ENCODE data around the gene GOLGA6C.
A peak's percentile ranks its signal among the peaks of the same experiment; 100 is the strongest.
"Not testable (repeated sequence)": the region's sequence is repeated elsewhere in the genome, so short reads cannot be mapped to it uniquely, and the experiment has no call there.

The GOLGA6C gene

DNA sequence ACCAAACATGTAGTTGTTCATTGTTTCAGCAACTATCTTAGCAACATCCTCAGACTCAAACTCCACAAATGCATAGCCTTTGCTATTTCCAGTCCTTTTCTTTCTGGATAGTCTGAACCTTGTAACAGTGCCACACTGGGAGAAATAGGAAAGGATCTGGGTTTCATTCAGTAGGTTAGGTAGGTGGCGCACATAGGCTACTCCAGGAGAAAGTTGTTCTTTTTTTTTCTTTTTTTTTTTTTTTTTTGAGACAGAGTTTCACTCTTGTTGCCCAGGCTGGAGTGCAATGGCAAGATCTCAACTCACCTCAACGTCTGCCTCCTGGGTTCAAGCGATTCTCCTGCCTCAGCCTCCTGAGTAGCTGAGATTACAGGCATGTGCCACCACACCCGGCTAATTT, 5.8 kb upstream of the GOLGA6C start:
- DNase-seq (ENCODE audit: low spot score), result not testable (repeated sequence)

DNA sequence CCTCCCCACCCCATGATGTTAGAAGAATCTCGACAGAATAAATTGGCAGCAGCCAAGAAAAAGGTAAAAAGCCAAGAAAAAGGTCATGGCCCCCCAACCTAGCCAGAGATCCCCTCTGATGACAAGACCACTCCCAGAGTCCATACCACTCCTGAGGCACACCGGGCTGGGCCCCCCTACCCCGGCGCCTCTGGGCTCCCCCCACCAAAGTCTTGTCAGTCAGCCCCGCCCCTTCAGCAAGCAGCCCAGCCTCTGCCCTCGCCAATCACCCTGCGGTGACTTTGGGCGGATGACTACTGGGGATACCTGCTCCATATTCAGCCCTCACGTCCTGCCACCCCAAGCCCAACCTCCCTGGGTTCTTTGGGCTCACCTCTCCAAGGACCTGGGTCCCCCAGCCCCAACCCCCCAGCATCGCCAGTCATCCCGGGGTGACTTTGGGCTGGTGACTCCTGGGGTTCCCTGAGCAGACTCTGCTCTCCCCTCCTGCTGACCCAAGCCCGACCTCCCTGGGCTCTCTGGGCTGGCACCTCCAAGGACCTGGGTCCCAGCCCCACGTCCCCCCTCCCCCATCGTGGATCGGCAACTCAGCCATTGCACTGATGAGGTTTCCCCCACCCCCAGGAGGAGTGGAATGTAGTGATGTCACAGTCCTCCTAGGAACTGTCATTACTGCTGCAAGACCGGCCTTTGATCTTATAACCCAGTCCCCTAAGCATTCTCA, 648 bp downstream of the GOLGA6C start:
- not testable (repeated sequence) for DNase-seq (ENCODE audit: low spot score)

DNA sequence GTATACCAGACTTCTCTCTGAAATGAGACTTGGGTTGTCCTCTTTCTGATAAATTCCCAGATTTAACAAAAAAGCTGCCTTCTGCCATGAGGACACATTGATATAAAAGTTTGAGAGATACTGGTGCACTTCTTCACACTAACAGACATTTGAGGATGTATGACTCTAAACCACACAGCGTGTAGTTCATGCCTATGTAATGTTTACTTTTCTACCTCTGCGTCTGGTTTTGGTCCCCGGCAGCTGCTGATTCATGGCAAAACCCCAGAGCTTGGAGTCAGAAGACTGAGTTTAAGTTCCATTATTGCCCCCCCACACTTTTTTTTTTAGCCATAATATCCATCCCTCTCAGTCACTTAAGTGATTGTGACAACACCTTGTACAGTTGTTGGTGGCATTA, 1.7 kb downstream of the GOLGA6C start:
- not testable (repeated sequence) for DNase-seq (ENCODE audit: low spot score)

DNA sequence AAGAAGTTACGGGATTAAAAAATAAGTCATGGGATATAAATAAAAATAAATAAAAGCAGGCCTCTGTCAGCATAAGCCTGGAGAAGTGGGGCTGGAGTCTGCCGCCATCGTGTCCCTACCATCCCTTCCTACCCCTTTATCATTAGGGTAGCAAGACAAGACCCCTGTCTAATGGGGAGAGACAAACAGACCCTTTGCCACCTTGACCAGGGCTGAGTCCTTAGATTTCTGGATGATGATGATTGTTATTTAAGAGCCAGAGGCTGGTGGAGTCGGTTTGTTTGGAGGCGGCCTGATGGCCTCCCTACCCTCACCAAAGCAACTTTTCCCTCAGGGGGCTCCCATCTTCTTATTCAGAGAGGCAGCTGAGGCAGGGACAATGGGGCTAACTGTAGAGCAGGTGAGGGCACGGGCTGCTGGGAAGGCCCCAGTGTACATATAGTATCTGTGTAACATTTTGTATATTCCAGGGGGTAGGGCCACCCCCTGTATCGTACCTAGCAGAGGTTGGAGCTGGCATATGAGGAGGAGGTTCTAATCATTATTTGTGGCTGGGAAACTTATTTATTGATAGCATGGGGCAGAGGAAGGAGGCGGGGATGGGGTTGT, 15.7 kb downstream of the GOLGA6C start:
- DNase-seq (ENCODE audit: low spot score), result not testable (repeated sequence)

DNA sequence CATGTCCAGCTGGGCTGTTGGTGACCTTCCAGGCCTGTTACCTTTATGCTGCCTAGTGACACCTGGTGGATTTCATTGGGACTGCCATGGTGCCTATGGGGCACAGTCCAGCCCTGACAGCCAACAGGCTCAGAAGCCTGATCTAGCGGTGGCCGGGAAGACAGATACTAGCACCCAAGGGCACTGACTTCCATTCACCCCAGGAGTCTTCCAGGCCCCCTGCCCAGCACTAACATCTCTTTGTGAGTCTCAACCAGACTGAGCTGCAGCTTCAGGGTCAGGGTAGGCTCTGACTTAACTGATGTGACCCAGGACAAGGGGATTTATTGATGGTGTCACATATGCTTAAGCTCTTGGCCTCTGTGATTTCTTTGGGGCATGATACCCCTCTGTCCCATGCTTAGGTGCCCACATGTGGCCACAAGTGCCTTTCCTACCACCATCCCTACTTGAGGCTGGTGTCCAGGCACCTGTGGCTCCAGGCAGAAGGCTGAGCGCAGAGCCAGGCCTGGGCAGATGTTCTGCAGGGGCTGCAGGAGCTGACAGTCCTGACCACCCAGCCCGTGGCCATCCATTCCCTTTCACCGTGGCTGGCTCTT, 16.5 kb downstream of the GOLGA6C start:
- DNase-seq (ENCODE audit: low spot score), result peak; percentile 52

DNA sequence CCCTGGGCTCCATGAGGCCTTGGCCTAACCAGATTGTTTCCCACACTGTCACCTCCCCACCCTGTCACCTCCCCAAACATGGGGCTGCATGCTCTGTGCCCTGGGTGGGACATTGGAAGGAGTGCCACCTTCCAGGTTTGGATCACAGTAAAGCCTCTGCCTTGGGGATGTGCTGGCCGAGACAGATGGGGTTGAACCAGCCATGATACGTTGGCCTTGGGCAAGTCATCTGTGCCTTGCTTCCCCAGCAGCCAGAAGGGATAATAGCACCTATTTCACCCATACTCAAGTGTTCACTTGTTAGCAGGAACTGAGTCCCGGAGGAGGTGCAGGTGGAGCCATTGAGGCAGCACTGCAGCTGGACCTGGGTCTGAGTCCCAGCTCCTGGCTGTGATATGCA, 17.5 kb downstream of the GOLGA6C start:
- DNase-seq (ENCODE audit: low spot score), result not testable (repeated sequence)

DNA sequence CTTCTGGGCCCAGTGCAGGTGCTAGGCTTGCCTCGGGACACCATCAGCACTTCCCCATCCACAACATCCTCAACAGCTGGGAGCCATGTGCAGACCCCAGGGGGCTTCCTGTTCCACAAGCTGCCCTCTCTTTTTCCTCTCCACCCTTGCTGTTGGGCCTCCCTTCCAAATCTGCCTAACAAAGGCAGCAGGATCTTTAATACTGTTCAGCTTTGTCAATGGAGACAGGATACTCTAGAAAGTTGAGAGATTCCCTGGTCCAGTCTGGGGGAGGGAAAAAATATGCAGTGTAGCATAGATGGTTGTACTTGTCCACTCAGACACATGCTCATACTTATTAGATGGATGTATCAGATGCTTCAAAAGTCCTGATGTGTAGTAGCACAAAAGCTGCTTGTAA, 20.4 kb downstream of the GOLGA6C start:
- DNase-seq (ENCODE audit: low spot score), result not testable (repeated sequence)

DNA sequence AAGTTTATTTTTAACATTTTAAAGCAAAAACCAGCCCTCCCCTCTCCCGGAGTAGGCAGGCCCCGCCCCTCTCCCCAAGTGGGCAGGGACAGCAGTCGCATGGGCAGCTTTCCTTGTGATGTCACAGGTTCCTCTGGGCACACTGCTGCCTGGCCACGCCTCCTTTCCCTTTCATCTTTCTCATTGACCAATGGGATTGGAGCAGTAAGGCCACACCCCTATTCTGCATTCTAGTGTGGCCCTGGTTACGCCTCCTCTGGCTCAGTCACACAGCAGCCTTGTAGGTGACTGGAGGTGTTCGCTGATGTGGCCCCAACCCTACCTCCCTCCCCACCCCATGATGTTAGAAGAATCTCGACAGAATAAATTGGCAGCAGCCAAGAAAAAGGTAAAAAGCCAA, 24.4 kb downstream of the GOLGA6C start, which contains the start of gene GOLGA6D:
Gene GOLGA6D, plus strand, starts transcription at position 264 of the 400 bp plus-strand sequence. Its CDS starts 41 bp downstream, at position 305.
- not testable (repeated sequence) for DNase-seq (ENCODE audit: low spot score)

DNA sequence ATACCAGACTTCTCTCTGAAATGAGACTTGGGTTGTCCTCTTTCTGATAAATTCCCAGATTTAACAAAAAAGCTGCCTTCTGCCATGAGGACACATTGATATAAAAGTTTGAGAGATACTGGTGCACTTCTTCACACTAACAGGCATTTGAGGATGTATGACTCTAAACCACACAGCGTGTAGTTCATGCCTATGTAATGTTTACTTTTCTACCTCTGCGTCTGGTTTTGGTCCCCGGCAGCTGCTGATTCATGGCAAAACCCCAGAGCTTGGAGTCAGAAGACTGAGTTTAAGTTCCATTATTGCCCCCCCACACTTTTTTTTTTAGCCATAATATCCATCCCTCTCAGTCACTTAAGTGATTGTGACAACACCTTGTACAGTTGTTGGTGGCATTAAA, 26.0 kb downstream of the GOLGA6C start:
- not testable (repeated sequence) for DNase-seq (ENCODE audit: low spot score)

DNA sequence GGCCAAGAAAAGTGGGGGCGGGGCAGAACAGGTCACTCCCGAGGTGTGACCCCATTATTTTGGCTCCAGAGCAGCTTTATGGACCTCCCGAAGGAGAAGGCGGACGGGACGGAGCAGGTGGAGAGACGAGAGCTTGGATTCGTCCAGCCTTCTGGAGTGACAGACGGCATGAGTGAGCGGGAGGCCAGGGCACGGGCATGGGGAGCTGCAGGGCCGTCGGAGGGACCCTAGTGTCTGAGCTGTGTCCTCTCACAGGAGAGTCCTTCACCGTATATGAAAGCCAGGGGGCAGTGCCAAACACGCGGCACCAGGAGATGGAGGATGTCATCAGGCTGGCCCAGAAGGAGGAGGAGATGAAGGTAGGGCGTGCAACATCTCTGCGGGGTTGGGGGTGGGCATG, 35.5 kb downstream of the GOLGA6C start:
- DNase-seq (ENCODE audit: low spot score), result not testable (repeated sequence)

DNA sequence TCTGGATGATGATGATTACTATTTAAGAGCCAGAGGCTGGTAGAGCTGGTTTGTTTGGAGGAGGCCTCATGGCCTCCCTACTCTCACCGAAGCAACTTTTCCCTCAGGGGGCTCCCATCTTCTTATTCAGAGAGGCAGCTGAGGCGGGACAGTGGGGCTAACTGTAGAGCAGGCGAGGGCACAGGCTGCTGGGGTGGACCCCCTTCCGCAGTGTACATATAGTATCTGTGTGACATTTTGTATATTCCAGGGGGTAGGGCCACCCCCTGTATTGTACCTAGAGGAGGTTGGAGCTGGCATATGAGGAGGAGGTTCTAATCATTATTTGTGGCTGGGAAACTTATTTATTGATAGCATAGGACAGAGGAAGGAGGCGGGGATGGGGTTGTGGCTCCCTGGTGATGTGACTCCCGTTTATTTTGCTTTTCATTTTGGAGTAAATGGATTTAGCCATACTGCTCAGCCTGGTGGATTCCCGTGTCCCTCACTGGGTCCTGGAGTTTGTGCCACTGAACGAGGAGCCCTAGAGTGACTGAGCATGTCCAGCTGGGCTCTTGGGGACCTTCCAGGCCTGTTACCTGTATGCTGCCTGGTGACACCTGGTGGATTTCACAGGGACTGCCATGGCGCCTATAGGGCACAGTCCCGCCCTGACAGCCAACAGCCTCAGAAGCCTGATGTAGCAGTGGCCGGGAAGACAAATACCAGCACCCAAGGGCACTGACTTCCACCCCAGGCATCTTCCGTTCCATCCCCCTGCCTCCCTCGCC, 40.6 kb downstream of the GOLGA6C start:
- DNase-seq (ENCODE audit: low spot score), result not testable (repeated sequence)

DNA sequence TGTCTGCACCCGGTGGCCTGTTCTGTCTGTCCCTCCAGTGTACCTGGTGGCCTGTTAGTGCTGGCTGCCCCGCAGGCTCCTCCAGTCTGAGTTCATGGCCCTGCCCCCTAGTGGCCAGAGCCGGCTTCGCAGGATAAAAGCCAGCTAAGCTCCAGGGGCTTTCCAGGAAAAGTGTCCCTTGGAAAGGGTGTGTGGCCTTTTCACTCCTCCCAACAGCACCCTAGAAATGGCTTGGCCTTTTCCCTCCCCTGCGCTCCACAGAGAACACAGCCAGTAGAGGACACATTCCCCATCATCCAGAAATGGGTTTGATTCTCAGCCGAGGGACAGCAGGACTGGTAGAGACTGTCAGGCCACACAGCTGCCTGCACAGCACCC, 41.2 kb downstream of the GOLGA6C start:
- DNase-seq (ENCODE audit: low spot score), result not testable (repeated sequence)

DNA sequence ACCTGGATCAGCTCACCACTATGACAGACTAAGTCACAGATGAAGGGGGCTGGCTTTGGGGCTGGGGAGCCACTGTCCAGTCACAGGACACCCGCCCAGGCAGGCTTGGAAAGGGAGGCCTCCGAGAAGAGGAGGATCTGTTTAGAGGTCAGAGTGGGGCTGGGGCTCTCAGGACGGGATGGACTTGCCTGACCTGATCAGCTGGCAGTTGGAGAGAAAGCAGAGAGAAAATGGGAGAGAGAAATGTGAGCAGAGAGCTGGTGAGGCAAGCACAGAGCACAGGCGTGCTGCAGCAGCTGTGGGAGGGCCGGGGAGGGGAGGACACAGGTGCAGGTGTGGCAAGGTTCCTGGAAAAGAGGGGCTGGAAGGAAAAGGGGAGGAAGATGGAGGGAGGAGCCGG, 41.9 kb downstream of the GOLGA6C start:
- not testable (repeated sequence) for DNase-seq (ENCODE audit: low spot score)

DNA sequence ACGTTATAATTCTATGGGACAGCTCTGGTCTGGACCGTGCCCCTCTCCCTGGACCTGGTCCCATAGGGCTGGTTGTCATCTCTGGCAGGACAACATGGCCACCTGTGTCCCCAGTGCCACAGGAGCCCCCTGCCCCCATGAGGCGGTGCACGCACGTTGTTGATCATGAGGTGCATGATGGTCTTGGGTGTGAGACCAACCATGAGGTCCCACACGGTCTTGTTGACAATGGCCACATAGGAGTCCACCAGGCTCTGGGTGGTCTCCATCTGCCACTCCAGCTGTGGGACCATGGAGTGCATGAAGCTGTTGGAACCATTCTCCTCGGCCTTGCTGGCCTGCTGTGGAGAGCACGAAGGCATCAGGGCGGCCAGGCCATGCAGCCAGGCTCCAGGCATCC, 44.2 kb downstream of the GOLGA6C start:
- no peak for DNase-seq (ENCODE audit: low spot score)

DNA sequence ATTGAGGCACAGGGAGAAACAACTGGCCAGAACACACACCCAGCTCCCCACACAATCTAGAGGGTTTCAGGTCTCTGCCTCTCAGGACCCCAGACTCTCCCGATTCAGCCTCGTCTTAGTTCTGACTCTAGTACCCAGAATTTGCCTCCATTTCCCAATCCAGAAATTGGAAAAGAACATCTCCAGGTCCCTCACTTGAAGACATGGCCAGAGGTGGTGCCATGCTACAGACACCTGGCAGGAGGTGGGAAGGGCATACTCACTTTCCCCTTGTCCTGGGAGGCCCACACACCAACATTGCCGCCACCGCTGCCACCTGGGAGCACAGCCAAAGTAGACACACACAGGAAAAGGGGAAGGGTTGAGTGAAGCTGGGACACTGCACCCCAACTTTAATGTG, 44.6 kb downstream of the GOLGA6C start:
- not testable (repeated sequence) for DNase-seq (ENCODE audit: low spot score)

DNA sequence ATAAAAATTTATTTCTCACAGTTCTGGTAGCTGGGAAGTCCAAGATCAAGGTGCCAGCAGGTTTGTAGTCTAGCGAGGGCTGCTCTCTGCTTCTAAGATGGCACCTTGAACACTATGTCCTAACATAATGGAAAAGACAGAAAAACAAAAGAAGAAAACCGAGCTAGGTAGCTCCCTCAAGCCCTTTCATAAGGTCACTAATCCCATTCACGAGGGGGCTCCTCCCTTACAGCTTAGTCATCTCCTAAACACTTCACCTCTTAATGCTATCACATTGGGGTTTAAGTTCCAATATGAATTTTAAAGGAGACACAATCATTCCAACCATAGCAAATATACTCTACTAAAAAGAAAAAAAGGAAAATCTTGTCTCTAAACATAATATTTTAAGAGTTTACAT, 48.1 kb downstream of the GOLGA6C start:
- DNase-seq (ENCODE audit: low spot score), result no peak

DNA sequence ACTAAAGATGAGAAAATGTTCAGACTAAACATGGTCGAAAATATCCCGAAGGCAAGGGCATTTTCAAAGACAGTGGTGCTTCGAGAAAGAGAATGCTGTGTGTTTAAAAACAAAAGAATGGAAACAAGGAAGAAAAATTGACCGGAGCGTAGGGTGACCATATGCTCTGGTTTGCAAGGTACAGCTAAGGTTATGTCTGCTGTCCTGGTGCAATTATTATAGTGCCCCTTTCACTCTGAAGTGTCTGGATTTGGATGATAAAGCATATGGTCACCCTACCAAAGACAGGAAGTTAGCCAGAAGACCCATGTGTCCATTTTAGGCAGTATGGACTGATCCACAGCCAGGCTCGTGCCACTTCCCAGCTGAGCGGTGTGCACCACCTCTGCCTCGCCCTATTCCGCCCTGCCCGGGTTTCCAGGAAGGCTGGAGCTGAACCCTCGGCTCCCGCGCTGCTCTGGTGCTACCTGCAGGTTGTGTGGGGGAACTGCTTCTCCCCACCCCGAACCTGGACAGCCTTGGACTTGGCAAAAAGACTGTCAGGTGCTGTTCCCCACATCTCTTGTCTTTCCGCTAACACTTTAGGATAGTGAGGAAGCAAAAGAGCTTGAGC, 49.8 kb downstream of the GOLGA6C start:
- peak; percentile 54 for DNase-seq (ENCODE audit: low spot score)

DNA sequence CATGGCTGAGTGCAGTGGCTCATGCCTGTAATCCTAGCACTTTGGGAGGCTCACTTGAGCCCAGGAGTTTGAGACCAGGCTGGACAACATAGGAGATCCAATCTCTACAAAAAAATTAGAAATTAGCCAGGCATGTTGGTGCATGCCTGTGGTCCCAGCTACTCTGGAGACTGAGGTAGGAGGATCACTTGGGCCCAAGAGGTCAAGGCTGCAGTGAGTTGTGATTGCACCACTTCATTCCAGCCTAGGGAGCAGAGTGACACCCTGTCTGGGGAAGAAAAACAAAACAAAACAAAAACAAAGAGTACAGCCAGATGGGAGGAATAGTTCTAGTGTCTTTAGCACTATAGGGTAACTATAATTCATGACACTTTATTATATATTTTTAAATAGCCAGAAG, 51.6 kb downstream of the GOLGA6C start:
- DNase-seq (ENCODE audit: low spot score), result no peak

DNA sequence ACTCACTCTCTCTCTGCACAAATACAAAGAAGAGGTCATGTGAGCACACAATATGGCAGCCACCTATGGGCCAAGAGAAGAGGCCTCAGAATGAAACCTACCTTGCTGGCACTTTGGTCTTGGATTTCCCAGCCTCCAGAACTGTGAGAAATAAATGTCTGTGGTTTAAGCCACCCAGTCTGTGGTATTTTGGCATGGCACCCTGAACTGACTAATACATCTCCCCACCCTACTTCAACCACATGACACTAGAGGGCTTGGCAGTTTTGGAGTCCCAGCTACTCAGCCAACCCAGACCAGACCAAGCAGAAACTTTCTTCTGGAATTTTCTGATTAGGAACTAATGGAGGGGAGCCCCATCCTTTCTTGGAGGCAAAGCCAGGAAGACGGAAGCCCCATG, 54.4 kb downstream of the GOLGA6C start:
- peak; percentile 60 for DNase-seq (ENCODE audit: low spot score)

DNA sequence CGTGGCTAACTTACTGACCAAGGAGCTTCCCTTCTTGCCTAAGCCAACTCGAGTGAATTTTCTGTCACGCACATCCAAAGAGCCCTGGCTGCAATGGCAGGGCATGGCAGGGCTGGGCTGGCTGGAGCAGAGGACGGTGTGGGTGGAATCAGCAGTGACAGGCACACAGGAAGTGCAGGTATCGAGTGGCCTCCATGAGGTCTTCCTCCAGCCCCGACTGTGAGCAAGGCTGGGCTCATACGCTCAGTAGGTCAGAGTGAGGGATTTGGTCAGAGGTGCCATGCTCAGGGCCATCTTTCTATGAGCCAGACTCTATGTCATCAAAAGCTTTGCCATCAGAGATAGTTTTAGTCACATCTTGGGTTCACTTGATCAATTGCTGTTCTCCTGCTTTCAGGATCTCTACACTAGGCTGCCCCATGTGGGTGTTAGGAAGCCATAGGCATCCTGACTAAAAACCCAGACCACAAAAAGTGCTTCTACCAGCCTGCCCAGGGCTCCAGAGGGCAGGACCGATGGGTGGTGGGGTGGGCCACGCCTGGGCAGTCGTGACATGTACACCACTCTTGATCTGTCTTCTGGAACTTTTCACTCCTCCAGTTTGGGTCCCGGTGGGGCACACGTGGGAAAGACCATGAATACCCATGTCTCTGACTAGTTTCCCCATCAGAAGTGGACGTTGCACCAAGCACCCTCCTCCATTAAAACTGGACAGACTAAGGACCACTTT, 55.1 kb downstream of the GOLGA6C start:
- DNase-seq (ENCODE audit: low spot score), result no peak

DNA sequence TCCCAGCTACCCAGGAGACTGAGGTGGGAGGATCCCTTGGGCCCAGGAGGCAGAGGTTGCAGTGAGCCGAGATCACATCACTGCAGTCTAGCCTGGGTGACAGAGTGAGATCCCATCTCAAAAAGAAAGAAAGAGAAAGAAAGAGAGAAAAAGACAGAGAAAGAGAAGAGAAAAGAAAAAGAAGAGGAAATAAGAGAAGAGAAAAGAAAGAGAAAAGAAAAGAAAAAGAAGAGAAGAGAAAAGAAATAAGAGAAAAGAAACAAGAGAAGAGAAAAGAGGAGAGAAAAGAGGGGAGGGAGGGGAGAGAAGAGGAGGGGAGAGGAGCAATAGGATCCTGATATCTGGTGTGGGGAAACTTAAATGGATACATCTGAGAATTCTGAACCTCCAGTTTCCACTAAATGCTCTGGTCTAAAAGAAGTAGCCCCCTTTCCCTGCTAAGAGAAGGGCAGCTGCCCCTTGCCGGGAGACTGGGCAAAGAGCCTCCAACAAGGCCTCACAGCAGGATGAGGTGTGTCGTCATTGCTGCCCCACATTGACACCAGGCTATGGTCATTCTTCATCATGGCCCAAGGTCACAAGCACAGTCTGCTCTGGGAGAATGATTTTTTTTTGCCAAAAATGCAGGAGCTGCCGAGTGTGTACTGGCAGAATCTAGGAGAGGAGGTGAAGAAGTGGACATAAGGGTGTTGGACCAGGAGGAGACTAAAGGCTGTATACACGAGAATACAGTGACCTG, 56.6 kb downstream of the GOLGA6C start:
- DNase-seq (ENCODE audit: low spot score), result no peak

All from kidney tubule cell (primary cell).